ENCODE data around the gene DMWD.

GRCh38 chr19:45733160-45733810 is 59.4 kb downstream of the DMWD start, which contains the start of gene MEIOSIN:
- TF ChIP-seq POLR2A (IDR thresholded peaks at IDR 0.05; ENCODE audit: low read depth, low read length) (no peak), POLR2AphosphoS5 (IDR thresholded peaks at IDR 0.05; ENCODE audit: low read depth, low read length) (no peak), TAF1 (IDR thresholded peaks at IDR 0.05; ENCODE audit: borderline replicate concordance, low read depth, low read length) (no peak)

Data from GM12892 (cell line).